Stimulated activated naive CD4-positive, alpha-beta T cell (primary cell): ENCODE results near the gene SNN.

Experiments
- DNase-seq, 6 experiments: peaks; one replicate each; lab custom pipeline; 2025; lab: John Stamatoyannopoulos, UW

SNN gene

DNA sequence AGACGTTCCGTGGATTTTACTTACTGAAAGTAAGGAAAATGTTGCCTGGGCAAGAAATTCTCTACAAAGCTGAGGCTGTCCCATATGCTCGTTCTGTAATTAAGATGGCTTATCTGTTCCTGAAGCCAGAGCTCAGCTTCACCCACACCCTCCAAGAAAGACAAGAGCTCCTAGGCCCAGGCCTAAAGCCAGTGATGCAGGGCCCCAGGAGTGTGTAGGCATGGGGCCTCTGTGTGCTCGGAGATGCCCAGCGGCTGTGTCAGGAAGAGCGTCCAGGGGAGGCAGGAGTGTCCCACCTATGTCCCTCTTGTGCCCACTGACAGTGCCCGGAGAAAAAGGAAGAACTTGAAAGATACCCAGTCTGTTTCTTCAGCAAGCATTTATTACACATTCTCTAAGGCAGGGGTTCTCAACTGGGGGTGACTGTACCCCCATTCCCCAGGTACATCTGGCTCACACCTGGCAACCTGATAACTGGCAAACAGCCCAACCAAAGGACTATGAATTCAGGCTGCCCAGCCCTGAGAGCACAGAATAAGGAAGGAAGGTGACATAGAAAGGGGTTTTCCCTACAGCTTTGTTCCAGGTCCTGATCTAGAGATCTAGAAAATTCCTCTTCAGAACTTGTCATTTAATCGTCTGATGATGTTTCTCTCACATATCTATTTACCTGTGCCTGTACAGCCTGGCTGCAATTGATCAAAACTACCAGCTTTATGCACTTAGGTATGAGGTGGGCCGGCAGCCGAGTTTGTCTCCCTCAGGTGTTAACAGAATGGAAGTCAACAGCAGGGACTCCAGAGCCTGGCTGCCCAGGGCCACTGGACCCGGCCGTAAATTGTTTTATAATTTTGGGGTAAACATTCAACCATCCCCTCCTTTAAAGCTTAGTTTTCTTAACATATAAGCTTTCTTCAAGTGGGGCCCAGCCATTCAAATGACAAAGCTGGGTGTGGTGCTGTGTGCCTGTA is 12.0 kb downstream of the SNN start:
- no peak for DNase-seq

DNA sequence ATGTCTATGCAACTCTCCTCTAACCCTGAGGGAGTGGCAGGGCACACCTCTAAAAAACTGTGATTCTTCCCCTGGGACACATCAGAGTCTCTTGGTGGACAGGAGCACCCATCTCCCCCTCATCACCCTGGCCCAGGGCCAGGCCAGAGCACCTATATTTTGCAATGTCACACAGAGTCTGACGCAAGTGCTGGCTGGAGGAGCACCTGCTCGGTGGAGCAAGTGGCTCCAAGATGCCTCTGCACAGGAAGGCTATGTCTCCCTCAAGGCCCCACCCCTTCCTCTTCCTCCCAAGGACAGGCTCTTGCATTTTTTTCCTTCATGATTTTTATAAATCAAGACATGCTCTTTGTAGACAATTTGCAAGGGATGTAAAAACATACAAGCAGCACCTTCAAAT is 13.3 kb downstream of the SNN start:
- peak in 1 of 6 experiments; percentile 25 for DNase-seq

DNA sequence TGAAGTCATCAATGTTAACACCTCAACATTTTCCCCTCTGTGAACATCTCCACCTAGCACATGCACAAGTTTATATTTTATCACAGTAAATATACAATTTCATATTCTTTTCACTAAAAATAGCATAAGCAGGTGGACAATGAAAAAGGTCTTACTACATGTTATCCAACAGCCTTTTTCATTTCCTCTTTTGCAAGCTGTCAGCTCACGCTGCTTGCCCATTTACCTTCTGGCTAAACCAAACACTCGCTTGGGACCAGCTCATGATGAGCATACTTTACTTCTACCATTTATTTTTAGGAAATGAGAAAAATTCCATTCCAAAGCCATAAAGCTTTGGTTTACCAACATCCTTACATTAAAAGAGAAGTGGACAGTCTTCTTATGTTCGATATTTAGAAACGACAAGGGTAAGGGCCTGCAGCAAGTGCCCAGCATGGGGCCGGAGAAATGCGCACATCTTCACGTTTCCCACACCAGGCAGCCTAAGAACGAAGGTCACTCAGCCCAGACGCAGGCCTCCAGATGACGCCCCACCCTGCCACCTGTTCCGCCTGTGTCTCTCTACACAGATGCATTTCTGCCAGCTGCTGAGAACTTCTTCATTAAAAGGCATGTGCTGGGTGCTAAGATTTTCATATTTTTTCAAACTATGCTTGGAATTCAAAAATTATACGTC is 13.9 kb downstream of the SNN start:
- DNase-seq = no peak

DNA sequence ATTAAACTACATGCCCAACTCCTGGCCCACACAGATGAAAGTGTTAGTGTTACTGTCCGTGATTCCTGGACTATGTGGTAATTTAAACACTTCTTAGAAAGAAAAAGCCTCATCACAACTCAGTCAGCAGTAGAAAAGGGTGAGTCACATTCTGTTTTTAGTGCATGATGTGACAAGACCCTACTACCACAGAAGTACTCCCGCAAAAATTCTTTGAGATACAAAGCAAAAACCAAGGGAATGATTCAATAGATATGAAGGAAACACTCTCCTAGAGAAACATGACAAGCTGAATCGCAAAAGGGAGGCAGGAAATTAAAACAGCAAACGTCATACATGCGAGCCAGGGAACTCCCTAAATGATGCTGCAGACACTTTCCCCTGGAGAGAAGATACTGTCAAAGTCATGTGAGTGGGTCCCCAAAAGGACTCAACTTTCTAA is 14.4 kb downstream of the SNN start:
- no peak for DNase-seq

DNA sequence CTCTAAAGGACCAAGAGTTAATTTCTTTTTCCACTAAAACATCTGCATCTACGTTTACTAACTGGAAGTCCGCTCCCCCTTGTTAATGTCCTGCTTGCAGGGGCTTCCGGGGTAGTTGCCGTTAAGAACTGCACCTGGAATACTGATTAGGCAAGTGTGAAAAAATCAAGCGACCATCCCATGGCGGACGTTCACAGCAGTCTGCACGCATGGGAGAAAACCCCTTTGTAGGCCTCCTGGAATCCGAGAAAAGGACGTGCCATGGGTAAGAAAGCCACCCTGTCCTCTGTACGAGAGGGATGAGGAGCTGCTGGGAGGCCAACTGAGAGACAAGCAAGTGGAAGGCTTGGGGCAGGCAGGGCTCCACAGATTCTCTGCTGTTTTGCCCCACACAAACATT is 14.9 kb downstream of the SNN start:
- DNase-seq = no peak

DNA sequence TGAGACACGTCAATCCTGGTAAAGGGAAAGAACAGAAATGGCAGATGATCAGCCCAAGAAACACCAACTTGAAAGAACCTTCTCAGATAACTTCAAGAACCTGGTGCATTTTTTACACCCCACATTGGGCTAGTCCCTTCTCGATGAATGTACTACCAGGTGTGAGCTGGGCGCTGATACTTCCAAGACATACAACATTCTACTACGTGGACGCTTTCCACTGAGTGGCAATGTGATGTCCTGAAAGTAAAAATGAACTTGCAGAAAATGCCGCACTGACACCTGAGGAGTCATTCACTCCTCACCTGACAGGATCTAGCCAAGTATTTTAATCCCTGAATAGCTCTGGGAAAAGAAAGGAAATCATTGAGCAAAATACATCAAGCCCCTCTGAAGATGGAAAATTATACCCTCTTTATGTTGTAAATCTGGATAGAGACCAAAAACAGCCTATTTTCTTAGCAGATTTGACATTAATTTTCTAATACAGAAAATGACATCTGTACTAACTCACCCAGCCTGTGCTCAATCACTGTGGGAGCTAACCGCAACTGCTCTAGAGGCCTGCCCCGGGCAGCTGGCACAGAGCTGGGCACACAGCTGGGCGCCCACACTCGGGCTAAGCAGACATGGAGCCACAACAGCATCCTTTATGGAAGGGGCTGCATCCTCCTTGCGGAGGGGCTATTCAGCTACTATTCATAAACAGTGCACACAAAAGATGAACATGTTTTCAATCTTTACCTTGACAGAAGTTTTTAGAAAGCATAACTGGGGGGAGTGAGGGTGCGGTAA is 16.2 kb downstream of the SNN start:
- DNase-seq = no peak

DNA sequence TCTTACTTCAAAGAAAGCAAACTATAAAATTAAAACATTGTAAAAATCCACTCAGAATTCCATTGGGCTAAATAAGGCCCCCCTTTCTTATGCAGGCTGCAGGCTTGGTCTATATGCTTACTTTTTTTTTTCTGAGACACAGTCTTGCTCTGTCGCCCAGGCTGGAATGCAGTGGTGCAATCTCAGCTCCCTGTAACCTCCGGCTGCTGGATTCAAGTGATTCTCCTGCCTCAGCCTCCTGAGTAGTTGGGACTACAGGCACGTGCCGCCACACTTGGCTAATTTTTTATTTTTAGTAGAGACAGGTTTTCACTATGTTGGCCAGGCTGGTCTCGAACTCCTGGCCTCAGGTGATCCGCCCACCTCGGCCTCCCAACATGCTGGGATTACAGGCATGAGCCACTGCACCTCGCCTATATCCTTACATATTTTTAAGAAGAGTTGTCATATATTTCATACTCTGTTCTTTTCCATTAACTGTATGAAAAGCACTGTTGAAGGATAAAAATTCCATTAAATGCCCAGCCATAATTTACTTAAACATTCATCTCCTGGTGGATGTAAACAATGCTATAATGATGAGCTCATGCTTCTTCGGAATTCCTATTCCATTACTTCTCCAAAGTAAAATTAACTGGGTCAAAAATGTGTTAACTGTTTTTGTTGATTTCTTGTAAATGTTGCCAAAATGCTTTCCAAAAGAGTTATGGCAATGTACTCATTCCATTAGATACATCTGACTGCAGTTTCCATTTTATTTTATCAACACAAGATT is 17.8 kb downstream of the SNN start:
- DNase-seq = no peak

DNA sequence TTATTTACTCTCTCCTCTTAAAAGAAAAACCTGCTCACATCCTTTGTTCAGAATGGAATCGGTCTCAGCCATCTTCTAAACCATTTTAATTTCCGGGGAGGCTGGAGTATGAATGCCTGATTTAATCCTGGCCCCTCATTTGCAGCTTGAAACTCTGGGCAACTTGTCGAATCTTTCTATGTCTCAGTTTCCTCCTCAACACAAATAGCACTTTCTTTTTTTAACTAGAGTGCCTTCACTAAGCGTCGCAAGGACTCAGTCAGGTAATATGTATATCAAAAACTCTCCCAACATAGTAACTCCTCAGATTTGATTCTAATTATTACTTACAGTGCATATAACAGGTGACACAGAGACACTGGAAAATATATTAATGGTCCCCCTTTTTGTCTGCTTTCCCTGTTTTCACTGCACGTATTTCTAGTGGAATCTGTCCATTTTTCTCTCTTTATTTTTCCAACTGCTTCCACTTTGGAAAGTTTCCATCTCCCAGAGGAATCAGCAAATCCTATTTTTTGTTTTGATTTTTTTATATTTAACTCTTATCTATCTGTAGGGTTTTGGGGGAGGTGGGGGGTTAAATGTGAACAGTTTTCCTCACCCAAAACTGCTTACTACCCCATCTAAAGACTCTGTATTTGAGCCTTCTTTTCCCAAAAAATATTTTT is 18.6 kb downstream of the SNN start:
- DNase-seq = no peak

DNA sequence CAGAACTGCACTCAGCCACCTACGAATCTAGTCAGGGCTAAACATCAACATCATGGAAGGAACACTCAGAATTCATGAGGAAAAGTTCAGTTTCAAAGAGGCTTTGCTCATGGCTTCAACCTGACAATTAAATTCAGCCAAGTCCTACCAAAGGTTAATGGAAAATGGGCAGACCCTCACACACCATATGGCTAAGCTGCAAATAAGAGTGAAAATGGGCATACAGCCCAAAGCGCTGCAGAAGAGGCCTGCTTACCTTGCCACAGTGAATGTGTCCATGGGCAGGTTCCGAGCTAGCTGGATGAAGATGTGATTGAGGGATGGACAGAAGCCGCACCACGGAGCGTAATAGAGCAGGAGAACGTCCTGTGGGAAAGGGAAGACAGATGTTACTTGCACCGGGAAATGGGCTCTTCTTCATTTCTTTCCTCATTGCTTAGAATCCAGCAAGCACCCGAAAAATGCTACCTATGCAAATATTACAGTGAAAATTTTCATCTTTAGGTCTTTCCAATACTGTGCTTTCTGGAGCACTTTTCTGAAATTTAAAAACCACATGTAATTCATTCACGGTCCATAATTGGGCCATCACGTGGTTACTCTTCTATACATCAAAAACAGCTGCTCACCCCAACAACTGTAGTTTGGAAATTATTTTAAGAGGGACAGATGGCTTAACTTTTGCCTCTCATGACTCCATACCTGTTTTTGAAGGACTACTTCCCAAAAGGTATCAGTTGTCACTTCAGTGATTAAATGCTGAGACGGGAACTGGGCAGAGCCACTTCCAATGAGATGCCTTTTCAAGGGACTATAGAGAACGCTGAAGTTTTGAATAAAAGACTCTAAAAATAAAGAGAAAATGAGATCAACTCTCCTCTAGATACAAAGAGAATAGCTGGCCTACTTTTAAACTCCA is 19.6 kb downstream of the SNN start:
- no peak for DNase-seq

DNA sequence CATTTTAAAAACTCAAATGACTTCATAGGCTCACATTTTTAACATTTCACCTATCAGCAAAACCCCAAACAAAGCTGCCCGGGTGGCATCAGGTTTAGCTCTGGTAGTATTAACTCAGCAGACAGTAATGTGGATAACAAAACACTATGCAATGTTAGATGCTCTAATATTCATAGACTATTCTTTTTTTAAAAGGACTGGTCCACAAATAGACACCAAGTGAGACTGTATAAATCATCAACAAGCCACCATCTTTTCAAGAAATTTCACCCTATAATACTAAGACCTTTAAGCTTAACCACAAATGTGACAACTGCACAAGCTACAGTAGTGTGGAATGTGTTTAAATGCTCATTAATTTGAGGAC is 20.2 kb downstream of the SNN start:
- DNase-seq = no peak

DNA sequence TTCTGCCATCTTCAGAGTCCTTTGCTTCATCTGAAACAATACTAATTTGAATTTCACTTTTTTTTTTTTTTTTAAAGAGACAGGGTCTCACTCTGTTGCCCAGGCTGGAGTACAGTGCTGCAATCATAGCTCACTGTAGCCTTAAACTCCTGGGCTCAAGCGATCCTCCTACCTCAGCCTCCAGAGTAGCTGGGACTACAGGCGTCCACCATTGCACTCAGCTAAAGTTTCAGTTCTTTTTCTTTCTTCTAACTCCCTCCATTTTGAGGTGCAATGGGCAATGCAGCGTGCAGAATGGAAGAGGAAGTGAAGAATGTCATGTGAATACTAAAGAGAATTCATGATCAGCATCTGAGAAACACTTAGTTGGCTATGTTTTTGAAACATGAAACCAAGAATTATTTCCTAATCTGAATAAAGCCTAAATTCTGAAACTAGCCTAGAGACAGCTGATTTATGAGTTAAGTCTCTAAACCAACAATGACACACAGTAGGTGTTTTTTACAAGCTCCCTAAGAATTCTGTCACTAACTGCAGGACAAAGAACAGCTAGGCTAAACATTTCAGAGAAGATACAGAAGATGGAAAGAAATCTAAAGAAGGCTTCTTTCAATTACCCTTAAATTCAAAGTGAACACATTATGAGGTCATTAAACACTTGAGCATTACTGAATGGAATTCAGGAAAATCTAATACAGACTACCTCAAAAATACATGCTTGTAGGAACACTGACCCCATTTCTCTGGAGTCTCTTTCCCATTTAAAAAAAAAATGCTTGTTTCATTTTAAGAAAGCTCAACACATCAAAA is 21.0 kb downstream of the SNN start:
- peak in 1 of 6 experiments; percentile 16 for DNase-seq

DNA sequence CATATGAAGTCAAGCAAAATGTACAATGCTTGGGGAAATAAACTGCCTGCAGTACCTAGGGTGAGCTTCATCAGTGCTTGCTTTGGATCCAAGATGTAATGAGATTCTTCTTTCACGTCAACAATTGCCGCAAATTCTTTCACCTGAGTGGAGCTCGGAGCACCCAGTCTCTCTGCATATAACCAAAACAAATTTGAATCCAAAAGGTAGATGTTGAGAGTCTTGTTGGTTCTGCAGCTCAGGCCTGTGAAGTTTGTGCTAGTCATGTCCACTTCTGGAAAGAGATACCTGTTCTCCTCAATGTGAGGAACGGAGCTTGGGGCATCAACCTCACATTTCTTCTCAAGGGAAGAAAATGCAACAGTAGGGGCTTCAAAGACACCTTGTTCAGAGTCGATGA is 23.0 kb downstream of the SNN start:
- no peak for DNase-seq

DNA sequence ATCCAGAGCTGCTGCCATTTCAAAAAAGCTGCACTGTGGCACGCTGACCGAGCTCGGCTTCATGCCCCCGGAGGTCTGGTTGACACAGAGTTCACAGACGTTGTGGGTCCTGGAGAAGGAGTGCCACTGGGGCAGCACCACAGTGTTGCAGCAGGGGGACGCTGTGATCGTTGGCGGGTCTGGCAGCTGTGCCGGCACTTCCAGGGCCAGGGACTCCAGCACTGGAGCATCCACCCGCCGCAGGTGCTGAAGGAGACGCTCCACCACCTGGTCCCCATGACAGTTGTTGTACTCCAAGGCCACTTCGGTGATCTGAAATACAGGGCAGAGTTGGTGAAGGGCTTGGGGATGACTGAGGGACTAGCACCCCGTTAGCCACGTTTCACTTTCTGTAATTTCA is 23.5 kb downstream of the SNN start:
- no peak for DNase-seq

DNA sequence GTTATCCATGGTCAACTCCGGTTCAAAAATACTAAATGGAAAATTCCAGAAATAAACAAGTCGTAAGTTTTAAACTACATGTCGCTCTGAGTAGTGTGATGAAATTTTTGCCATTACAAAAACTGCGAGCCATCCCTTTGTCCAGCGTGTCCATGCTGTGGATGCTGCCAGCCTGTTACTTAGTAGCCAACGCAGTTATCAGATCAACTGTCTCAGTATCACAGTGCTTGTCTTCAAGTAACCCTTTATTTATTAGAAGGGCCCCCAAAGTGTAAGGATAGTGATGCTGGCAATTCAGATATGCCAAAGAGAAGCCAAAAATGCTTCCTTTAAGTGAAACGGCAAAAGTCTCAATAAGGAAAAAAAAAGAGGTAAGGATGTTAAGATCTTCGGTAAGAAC is 23.9 kb downstream of the SNN start:
- no peak for DNase-seq

DNA sequence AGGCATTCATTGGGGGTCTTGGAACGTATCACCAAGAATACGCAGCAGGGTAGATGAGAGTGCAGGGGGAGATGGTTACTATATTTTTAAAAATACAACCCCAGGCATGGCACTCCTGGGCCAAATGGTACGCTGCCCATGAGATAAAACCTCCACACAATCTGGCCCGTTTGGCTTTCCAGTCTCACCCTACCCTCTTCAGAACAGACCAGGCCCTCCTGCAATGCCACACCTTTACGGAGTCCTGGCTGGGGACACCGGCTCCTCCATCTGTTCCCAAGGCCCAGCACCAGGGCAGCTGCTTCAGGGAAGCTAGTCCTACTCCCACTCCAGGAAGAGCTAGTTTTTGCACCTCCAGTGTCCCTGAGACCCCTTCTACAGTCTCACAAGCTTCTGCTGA is 24.4 kb downstream of the SNN start:
- no peak for DNase-seq

DNA sequence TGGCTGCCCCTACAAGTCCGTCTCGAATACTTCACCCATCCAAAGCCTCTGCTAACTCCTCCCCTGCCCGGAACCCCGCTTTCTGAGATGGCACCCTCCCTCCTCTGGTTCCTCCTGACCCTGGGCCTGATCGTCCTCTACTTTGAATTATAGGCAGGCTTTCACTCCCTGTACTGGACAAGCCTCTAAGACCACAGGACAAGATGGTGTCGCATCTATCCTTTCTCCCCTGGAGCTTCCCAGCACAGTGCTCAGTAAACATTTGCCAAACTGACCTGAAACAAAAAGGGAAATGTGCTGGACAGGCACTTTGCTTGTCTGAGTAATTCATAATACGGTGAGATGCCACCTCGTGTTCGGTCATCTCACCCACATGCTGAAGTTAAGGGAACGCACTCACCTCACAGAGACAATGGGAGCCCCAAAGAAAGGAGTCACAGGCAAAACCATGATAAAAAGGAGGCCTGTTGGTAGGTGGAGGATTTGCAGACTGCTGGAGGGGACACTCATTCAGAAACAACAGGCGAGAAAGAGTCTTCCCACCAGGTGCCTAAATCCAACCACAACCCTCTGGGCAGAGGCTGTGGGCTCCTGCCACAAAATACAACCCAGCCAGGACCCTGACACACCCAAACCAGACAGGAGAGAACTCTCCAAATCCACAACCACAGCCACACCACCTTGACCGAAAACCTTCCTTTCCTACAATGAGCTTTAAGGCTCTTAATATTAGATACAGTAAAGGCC is 28.2 kb downstream of the SNN start:
- no peak for DNase-seq

DNA sequence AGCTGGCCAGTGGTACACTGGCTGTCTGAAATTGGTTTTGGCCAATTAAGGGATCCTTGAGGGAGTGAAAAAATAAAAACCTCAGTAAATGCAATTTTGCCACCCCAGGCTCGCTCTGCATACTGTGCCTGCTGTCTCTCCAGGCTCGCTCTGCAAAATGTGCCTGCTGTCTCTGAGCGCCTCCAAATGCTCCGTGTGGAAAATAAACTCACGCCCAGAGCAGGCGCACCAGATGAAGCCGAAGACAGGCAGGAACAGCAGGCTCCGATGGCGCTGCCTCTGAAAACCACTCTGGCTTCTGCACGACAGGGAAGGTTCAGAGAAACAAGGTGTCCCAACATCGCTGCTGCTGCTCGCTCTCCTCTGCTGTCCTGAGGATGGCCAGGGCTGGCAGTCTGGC is 29.1 kb downstream of the SNN start:
- DNase-seq = no peak

DNA sequence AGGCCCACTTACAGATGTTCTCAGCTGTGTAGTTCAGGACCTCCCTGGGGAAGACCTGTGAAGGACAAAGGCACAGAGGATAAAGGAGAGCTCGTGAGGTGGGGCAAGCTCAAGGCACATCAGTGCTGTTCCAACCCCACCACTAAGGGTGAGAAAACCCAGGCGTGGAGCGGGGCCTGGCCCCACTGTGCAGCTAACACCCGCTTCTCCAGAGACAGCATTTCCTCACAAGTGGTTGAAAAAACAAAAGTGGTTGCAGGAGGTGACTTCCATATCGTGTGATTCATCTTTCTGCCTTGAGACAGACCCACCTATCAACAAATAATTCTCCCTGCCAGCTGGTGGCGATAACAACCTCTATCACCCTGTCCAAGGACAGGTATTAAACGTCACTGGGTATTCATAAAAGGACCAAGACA is 30.0 kb downstream of the SNN start:
- no peak for DNase-seq
